Measurements from ENCODE around the gene GBF1.

Gene GBF1

DNA sequence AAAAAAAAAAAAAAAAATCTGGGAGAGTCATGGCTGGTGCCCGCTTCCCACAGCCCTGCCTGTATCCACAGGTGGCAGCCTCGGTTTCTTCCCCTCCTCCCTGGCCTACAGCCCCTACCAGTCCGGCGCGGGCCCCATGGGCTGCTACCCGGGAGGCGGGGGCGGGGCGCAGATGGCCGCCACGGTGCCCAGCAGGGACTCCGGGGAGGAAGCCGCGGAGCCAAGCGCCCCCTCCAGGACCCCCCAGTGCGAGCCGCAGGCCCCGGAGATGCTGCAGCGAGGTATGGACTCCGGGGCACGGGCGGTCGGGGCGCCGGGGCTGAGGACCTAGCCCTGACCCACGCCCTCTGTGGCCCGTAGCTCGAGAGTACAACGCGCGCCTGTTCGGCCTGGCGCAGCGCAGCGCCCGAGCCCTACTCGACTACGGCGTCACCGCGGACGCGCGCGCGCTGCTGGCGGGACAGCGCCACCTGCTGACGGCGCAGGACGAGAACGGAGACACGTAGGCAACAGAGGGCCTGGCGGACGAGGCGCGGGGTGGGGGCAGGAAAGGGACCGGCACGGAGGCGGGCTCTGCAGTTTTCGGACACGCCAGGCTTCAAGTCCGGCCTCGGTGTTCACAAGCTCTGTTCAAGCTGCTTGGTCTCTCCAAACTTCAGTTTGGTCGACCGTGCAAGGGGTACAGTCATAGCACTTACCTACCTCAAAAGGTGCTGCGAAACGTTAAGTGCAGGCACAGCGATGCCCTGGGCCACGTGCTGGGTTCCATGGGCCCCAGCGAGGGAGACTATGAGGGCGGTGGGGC, 154.1 kb downstream of the GBF1 start:
- no peak for DNase-seq (ENCODE audit: low read depth)
- peak overlapping the region; percentile 57 for H3K4me3 ChIP-seq (ENCODE audit: low read depth, low read length)

DNA sequence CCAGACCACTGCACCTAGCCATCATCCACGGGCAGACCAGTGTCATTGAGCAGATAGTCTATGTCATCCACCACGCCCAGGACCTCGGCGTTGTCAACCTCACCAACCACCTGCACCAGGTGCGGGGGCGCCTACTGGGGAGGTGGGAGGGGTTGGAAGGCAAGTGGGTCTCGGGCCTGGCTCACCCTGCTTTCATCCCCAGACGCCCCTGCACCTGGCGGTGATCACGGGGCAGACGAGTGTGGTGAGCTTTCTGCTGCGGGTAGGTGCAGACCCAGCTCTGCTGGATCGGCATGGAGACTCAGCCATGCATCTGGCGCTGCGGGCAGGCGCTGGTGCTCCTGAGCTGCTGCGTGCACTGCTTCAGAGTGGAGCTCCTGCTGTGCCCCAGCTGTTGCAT, 154.7 kb downstream of the GBF1 start:
- DNase-seq (ENCODE audit: low read depth), result no peak
- H3K4me3 ChIP-seq (ENCODE audit: low read depth, low read length), result no peak overlapping the region

DNA sequence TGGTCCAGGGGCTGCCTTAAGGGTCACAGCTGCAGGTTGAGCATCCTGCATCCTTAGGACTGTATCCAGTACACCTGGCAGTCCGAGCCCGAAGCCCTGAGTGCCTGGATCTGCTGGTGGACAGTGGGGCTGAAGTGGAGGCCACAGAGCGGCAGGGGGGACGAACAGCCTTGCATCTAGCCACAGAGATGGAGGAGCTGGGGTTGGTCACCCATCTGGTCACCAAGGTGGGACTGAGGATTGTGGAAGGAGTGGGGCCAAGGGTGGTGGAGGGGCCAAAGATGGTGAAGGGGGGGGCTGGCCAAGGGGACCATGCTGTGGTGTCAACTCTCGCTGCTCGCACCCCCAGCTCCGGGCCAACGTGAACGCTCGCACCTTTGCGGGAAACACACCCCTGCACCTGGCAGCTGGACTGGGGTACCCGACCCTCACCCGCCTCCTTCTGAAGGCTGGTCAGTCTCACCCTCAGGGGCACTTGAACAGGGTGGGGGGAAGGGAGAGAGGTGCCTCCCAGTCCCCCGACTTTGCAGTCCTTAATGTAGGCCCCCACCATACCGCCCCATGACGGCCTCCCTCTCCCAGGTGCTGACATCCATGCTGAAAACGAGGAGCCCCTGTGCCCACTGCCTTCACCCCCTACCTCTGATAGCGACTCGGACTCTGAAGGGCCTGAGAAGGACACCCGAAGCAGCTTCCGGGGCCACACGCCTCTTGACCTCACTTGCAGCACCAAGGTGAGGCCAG, 155.4 kb downstream of the GBF1 start:
- H3K4me3 ChIP-seq (ENCODE audit: low read depth, low read length), result no peak overlapping the region
- no peak for DNase-seq (ENCODE audit: low read depth)

DNA sequence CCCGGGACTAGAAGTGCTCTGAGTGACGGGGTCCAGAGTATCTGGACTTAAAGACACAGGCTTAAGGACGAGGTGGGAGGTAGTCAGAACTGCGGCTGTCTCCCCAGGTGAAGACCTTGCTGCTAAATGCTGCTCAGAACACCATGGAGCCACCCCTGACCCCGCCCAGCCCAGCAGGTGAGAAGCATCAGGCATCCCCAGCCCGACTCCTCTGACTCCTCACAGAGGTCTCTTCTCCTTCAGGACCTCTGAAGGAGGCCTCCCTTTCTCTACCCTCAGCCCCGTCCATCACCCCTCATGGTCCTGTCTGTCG, 156.0 kb downstream of the GBF1 start:
- DNase-seq (ENCODE audit: low read depth), result no peak

DNA sequence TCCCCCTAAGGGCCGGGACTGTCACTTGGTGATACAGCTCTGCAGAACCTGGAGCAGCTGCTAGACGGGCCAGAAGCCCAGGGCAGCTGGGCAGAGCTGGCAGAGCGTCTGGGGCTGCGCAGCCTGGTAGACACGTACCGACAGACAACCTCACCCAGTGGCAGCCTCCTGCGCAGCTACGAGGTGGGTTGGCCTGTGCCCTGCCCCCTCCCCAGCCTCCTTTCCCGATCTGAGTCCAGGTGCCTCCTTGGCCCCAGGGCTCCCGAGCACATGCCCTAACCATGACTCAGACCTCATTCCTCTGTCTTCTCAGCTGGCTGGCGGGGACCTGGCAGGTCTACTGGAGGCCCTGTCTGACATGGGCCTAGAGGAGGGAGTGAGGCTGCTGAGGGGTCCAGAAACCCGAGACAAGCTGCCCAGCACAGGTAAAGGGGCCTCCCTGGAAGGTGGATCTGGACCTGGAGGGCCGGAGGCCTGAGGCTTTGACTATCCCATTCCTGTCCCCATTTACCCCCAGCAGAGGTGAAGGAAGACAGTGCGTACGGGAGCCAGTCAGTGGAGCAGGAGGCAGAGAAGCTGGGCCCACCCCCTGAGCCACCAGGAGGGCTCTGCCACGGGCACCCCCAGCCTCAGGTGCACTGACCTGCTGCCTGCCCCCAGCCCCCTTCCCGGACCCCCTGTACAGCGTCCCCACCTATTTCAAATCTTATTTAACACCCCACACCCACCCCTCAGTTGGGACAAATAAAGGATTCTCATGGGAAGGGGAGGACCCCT, 156.6 kb downstream of the GBF1 start:
- no peak overlapping the region for H3K4me3 ChIP-seq (ENCODE audit: low read depth, low read length)
- no peak for DNase-seq (ENCODE audit: low read depth)

More for the DNA sequence above, 156.0 kb downstream of the GBF1 start:
- no peak overlapping the region for H3K4me3 ChIP-seq (ENCODE audit: low read depth, low read length)

DNA sequence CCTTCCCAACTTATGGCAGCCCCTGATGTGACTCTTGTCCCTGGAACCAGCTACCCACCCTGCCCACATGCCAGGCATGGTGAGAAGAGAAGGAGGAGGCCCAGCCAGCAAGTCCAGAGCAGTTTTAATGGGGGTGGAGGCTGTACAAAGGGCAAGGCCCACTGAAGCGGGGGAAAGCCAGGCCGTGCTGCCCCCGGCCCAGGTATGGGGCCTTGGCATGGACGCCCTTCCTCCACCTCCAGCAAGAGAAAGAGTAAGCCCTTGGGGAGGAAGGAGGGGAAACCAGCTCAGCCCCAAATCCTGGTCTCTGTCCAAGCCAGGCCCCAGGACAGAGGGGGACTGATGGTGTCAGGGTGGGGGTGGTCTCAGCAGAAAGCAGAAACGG, 157.2 kb downstream of the GBF1 start:
- DNase-seq (ENCODE audit: low read depth), result no peak
- H3K4me3 ChIP-seq (ENCODE audit: low read depth, low read length), result no peak overlapping the region

DNA sequence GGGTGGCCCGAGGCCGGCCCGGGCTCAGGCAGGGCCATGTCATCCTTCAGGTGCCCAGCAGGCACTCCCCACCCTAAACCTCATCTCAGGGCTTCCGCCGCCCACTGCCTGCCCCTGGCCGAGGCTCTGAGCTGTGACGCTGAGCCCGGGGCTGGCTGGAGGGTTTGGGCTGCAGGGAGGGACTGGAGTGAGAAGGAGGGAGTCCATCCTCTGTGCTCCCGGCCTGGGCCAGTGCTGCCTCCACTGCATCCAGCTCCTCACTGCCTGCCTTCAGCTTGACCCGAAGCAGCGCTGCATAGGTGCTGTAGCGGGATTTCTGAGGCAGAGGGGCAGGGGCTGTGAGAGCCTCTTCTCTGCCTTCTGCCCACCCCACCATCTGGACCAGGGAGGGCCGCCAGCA, 157.8 kb downstream of the GBF1 start:
- no peak overlapping the region for H3K4me3 ChIP-seq (ENCODE audit: low read depth, low read length)
- DNase-seq (ENCODE audit: low read depth), result no peak

DNA sequence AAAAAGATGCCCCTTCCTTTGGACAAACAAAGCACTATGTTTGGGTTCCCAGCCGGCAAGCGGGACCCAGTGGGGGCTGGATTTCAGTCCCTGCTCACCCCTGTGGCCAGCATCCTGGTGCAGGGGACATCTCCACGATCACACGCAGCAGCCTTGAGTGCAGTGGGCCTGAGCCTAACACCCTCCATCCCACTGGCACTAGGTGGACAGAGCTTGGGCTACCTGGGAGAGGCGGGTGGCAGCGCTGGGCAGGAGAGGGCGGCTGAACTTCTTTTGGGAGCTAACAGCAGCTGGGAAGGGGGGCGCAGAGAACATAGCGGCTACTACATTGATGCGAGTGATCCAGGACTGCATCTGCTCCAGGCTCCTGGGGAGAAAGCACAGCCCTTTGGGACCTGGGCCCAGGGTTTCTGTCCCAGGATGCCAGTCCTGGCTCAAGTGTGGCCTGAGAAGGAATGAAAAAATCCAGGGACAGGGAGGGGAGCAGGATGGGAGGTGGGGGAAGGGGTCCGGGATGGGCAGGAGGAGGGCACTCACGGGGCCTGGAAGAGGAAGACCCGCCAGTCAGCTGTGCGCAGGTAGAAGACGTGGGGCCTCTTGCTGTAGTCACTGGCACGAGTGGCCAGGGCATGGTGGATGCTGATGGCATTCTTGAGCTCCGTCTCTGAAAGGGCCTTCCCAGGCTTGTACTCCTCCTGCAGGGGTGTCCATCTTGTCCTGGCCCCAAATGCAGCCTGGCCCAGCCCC, 159.2 kb downstream of the GBF1 start:
- H3K4me3 ChIP-seq (ENCODE audit: low read depth, low read length), result no peak overlapping the region
- DNase-seq (ENCODE audit: low read depth), result no peak

DNA sequence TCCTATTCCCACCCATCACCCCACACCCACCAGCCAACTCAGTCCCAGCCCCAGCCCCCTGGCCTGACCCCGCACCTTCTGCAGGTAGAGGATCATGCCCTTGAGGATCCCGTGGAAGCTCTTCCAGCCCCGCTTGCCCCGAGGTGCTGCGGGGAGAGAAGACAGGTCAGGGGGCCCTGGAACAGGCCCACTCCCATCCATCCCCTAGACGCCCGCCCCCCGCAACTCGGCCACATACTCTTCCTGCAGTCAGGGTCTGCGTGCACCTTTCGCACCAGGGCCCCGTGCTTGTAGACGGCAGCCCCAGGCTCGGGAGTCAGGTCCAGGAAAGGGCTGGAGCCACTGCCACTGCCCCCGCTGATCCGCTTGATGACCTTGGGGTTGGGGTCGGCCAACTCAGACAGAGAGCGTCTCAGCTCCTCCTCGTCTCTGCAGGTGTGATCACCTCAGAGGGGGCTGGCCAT, 159.8 kb downstream of the GBF1 start:
- no peak for DNase-seq (ENCODE audit: low read depth)
- H3K4me3 ChIP-seq (ENCODE audit: low read depth, low read length), result no peak overlapping the region

DNA sequence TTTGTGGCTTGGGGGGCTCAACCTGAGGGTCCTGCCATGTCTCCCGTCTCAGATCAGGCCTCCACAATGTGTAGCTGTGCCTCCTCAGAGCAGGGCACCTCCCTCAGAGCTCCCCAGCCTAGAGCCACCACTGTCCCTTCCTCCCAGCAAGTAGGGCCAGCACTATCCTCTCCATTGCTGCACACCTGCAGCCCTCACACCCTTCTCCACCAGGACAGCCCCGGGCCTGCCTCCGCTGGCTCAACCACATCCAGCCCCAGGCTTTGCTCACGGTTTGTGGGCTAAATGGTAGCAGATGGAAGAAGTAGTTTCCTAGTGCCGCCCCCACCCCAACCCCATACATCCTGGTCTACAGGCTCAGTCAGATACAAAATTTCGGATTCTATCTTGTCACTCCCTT, 160.3 kb downstream of the GBF1 start:
- DNase-seq (ENCODE audit: low read depth), result no peak
- no peak overlapping the region for H3K4me3 ChIP-seq (ENCODE audit: low read depth, low read length)

DNA sequence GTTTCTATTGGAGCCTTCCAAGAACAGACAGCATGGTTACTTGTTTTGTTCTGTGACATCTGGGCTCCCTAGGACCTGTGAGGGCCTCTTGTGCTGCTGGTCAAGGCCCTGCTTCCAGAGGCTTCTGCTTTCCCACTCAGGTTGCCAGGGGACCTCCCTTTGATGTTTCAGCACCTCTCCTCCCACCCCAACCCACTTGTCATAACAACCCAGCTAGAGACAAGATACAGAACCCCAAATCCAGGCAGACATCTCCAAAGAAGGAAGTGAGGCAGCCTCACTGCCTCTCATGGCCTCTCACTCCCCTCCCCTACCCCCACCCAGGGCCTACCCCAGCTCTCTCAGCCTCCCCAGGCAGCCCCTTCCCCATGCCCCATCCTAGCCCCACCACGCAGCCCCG, 161.5 kb downstream of the GBF1 start:
- H3K4me3 ChIP-seq (ENCODE audit: low read depth, low read length), result no peak overlapping the region
- no peak for DNase-seq (ENCODE audit: low read depth)

DNA sequence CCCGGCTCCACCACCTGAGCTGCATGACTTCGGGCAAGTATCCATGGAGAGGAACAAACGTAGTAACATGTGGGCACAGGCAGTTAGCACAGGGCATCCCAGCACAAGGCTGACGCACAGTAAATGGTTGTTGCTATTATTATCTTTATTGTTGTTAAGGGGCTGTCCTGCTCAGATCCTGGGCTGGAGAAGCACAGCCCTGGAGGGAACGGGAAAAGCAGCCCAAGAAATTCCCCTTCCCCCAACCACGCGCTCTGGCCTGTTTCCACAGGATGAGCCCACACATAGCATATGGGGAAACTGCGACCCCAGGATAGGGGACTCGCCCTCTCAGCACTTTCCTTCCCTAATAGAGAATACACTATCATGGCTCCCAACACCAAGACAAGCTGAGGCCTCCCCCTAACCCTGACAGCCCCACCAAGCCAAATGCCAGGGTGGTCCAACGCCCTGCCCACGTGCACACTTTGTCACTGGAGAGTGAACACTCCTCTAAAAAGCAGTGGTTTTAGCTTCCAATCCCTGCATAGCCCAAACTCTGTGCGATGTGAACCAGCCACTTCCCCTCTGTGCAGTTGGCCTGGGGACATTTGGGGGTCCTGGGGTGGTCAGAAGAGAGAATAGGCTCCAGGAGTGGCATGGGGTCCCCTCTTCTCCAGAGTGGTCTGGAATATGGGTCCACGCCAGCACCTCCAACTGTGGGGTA, 162.2 kb downstream of the GBF1 start:
- no peak overlapping the region for H3K4me3 ChIP-seq (ENCODE audit: low read depth, low read length)
- no peak for DNase-seq (ENCODE audit: low read depth)

DNA sequence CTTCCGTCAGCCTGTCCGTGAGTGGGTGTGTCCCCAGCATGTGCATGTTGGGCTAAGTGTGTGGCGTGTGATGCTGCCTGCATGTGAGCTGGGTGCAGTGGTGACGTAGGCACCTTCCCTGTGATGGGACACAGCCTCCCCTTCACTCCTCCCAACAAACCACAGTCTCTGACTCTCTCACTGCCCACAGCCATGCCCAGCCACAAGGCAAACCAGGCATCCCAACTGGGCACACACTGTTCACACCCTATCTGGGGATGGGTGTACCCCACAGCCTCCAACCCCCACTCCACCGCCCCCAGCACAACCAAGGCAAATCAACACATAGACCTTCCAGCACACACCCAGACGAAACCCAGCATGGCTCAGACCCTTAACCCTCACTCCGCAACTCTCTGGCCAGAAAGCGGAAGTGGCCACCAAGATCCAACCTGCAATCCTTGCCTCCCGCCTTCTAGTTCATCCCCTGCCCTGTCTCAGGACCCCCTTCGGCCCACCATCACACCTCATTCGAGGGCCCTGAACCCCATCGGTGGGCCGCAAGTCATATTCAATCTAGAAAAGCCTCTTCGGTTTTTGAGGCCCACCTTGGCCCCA, 162.9 kb downstream of the GBF1 start:
- peak overlapping the region; percentile 55 for H3K4me3 ChIP-seq (ENCODE audit: low read depth, low read length)
- no peak for DNase-seq (ENCODE audit: low read depth)

DNA sequence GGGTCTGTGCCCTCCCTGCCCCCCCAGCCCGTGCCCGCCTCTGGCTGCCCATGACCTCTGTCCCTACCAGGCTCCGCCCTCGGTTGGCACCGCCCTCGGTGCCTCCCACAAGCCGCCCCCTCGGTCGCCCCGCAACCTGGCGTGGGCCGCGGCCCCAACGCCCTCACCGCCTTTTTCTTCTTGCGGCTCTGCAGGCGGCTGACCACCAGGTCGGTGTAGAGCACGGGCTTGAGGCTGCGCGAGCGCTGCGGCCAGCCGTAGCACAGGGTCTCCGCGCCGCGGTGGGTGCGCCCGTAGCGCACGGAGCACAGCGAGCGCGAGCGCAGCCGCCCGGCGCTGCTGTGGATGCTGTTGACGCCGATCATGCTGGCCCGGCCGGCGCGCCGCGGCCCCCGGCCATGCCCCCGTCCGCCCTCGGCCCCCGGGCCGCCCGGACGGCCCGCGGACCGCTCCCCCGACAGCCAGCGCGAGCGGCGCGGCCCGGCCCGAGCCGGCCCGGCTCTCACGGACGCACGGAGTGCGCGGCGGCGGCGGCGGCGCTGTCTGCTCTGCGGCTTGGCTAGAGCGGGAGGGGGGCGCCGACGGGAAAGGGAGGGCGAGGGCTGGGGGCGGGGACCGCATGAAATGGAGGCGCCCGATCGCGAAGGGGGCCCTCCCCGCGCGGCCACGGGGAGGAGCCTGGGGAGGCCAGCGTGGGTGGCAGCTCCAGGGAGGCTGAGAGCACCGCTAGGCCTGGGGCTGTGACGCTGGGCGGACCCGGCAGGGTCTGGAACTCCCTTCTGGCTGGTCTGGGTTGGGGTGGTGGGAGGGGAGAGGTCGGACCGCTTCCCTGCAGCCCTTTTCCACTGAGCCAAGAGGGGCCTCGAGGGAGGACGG, 163.6 kb downstream of the GBF1 start:
- DNase-seq (ENCODE audit: low read depth), result no peak
- peak overlapping the region; percentile 55 for H3K4me3 ChIP-seq (ENCODE audit: low read depth, low read length)

DNA sequence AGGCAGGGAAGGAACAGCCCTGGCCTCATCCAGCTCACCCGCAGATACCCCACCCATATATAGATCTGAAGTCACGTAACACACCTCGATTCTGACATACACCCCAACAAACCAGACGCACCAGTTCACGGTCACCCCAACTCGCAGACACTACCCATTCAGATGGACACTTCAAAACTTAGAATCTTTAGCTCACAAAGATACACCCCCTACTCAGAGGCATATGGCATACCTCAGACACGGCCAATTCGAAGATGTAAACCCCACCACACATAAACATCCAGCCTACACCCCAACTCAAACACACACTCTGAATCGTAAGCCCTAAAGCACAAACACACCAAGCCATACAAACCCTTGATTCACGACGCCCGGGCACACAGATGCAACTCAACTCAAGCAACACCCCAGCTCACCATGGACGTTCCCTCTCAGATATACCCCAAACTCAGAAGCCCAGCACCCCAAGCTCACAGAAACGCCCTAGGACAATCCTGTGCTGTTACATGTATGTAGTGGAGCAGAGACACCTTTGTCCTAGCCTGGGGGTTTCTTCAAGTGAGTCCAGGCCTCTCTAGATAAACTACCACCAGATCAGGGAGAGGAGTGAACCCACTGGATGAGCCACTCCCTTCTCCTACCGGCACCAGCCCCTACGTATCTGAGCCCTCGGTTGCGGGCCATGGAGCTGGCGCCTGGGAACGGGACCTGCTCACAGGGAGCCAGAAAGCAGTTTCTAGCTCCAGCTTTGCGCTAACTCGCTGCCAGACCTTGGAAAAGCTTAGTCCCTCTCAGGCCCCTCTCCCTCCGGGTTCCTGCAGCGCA, 164.5 kb downstream of the GBF1 start:
- peak overlapping the region; percentile 55 for H3K4me3 ChIP-seq (ENCODE audit: low read depth, low read length)
- DNase-seq (ENCODE audit: low read depth), result no peak

DNA sequence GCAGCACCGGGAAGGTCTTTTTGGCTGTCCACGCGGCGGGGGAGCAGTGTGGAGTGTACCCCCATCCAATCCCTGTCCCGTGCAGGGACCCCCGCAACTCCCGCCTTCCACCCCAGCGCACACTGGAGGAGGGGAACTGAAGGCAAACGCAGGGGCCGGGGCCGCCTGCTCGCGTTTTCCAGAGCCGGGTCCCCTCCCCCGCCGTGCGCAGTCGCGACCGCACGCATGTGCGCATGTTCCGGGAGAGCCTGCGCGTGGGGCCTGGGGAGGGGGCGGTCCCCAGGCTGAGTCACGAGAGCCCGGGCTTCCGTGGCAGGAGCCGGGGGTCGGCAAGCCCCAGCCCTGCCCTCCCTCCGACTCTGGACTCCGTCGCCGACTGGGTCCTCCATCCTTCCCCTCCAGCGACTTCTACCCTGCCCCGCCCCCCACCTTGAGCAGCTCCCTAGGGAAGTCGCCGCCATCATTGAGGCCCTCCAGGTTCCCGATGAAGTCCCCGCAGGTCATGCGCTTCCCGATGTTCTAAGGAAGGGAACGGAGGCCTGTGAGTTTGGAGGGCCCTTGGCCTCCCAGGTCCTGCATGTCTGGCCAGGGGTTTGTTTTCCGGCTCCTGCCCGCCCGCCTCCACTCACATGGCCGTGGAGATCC, 165.2 kb downstream of the GBF1 start:
- H3K4me3 ChIP-seq (ENCODE audit: low read depth, low read length), result peak overlapping the region; percentile 55

More for the DNA sequence above, 165.2 kb downstream of the GBF1 start:
- no peak for DNase-seq (ENCODE audit: low read depth)
